Upper lobe of left lung (tissue), 4 donors: ENCODE measurements around the gene GOSR2.

Experiments used
- EP300 ChIP-seq, 4 donors: sonication (generic); formaldehyde crosslinking; IDR thresholded peaks; one replicate each; pipeline ENCODE4 v1.5.1; 2017; ENCODE audit warnings: antibody characterized with exemption in 4 of 4, control low read depth in 2 of 4
- POLR2A ChIP-seq, 4 donors: fragments of 450-650 bp; IDR thresholded peaks; one replicate each; pipeline ENCODE4 v1.5.1; 2016 to 2017; ENCODE audit warnings: antibody characterized with exemption in 4 of 4, mild to moderate bottlenecking in 2 of 4
- POLR2AphosphoS5 ChIP-seq, 2 donors: sonication (generic); formaldehyde crosslinking; IDR thresholded peaks; one replicate each; pipeline ENCODE4 v1.5.1; 2017; ENCODE audit warnings: antibody characterized with exemption in 2 of 2
- TF ChIP-seq, protein P1 (sequence below), 6 experiments: fragments of 450-650 bp in 4 of 6; fragments of 200-600 bp in 2 of 6; sonication (generic) in 2 of 6; IDR thresholded peaks; one replicate each; pipeline ENCODE4 v1.5.1; 2016 to 2019; ENCODE audit warnings: antibody characterized with exemption in 6 of 6

DNA sequence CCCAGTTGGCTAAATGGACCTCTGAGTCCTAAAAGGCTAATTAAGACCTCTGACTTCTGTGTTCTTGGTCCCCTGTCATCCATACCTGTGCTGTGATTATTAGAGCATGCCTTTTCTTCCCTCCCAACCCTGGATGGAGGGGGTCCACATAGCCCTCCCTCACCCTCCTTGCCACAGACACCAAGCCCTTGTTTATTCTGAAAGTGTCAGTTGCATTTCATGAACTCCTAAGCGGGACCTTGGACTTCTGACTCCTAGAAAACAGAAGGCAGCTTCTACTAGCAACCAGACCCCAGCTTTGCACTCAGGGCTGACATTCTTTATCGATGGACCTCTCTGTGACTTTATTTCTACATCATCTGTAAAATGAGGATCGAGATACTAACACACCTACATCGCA, 33.4 kb upstream of the GOSR2 start:
- TF ChIP-seq, protein P1, sequence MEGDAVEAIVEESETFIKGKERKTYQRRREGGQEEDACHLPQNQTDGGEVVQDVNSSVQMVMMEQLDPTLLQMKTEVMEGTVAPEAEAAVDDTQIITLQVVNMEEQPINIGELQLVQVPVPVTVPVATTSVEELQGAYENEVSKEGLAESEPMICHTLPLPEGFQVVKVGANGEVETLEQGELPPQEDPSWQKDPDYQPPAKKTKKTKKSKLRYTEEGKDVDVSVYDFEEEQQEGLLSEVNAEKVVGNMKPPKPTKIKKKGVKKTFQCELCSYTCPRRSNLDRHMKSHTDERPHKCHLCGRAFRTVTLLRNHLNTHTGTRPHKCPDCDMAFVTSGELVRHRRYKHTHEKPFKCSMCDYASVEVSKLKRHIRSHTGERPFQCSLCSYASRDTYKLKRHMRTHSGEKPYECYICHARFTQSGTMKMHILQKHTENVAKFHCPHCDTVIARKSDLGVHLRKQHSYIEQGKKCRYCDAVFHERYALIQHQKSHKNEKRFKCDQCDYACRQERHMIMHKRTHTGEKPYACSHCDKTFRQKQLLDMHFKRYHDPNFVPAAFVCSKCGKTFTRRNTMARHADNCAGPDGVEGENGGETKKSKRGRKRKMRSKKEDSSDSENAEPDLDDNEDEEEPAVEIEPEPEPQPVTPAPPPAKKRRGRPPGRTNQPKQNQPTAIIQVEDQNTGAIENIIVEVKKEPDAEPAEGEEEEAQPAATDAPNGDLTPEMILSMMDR (IDR thresholded peaks at IDR 0.05), result no peak
- TF ChIP-seq POLR2A (IDR thresholded peaks at IDR 0.05), result no peak
- TF ChIP-seq POLR2AphosphoS5 (IDR thresholded peaks at IDR 0.05), result no peak
- TF ChIP-seq EP300 (IDR thresholded peaks at IDR 0.05), result no peak
